Measurements from ENCODE around the gene CAPN11.

CAPN11 gene

GRCh38 chr6:44158770-44159228 is at the start of gene CAPN11:
CAPN11 (plus strand) TSS chr6:44158820; CDS start chr6:44158849, 29 bp downstream.
- no peak for DNase-seq

- DNase-seq: no peak
Measured at GRCh38 chr6:44109212-44109611, 49.4 kb upstream of the CAPN11 start.

GRCh38 chr6:44110005-44110676 is 48.5 kb upstream of the CAPN11 start:
- no peak for DNase-seq

GRCh38 chr6:44110966-44111365 is 47.7 kb upstream of the CAPN11 start:
- no peak for DNase-seq

- DNase-seq: no peak
Measured at GRCh38 chr6:44111434-44112417, 46.9 kb upstream of the CAPN11 start.

GRCh38 chr6:44113414-44113813 is 45.2 kb upstream of the CAPN11 start:
- DNase-seq: no peak

GRCh38 chr6:44115866-44116265 is 42.8 kb upstream of the CAPN11 start:
- DNase-seq: no peak

- no peak for DNase-seq
Measured at GRCh38 chr6:44116641-44117382, 41.8 kb upstream of the CAPN11 start.

GRCh38 chr6:44117397-44118128 is 41.1 kb upstream of the CAPN11 start:
- DNase-seq: no peak

- no peak for DNase-seq
Measured at GRCh38 chr6:44119704-44120262, 38.8 kb upstream of the CAPN11 start.

GRCh38 chr6:44120692-44121443 is 37.8 kb upstream of the CAPN11 start:
- no peak for DNase-seq

- DNase-seq: no peak
Measured at GRCh38 chr6:44122801-44123200, 35.8 kb upstream of the CAPN11 start.

- no peak for DNase-seq
Measured at GRCh38 chr6:44123544-44123943, 35.1 kb upstream of the CAPN11 start.

GRCh38 chr6:44126320-44127149 is 32.1 kb upstream of the CAPN11 start:
- no peak for DNase-seq

- peak; percentile 69 to 80 for DNase-seq
Measured at GRCh38 chr6:44127186-44128019, 31.2 kb upstream of the CAPN11 start, which contains the start of the genes MRPL14 and TMEM63B. MRPL14 (minus strand) TSS chr6:44127452; CDS start chr6:44116611, 10,841 bp downstream. TMEM63B (plus strand) TSS chr6:44127554; CDS start chr6:44134585, 7,031 bp downstream.

- DNase-seq: no peak
Measured at GRCh38 chr6:44128020-44128917, 30.4 kb upstream of the CAPN11 start.

- DNase-seq: no peak
Measured at GRCh38 chr6:44129841-44130322, 28.7 kb upstream of the CAPN11 start.

GRCh38 chr6:44131892-44132291 is 26.7 kb upstream of the CAPN11 start:
- no peak for DNase-seq
